ENCODE measurements around the gene C17orf67.

Gene C17orf67, protein sequence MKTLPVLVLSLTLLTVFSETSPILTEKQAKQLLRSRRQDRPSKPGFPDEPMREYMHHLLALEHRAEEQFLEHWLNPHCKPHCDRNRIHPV

GRCh38 chr17:56833809-56834379, at the start of gene C17orf67, which contains the start of gene DGKE:
Gene C17orf67, minus strand, starts transcription at chr17:56833920. Its CDS starts 18,110 bp downstream, at chr17:56815810.
Gene DGKE, plus strand, starts transcription at chr17:56834151. Its CDS starts 645 bp downstream, at chr17:56834796.
- peak; percentile 96 for DNase-seq

DNA sequence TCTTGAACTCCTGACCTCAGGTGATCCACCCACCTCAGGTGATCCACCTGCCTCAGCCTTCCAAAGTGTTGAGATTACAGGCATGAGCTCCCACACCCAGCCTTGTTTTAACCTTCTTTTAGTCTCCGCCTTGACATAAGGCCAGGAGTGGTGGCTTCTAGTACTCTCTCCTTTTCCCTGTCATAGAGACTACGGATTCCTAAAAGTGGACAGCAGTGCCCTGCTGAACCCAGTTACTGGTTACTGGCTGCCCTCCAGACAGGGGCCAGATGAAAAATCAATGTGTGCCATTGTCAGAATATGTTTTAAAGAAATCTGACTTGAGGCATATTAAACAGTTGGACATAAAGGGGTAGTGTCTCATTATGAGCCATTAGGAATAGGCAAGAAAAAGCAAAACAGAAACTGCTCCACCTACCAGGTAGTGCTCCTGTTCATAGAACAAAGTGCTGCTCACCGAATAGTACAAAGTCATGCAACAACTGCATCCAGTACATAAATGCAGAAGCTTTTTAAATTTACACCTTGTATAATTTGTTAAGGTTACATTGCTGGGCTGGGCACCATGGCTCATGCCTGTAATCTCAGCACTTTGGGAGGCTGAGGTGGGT, 48.1 kb upstream of the C17orf67 start:
- no peak for DNase-seq

GRCh38 chr17:56880571-56880970, 46.9 kb upstream of the C17orf67 start:
- DNase-seq: no peak

DNA sequence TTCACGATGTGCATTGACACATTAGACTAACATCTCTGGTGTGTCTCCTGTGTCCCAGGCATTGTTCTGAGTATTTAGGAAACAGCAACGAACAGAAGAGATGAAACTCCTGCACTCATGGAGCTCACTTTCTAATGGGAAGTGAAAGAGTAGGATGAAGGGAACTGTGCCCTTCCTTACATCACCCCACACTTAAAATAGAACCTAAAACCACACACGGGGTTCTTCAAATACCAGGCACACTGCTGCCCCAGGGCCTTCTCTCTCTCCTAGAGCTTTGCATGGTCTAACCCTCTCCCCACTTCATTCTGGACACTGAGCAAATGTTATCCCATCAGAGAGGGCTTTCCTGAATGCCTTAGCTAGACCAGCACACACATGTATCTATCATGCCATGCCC, 46.4 kb upstream of the C17orf67 start:
- no peak for DNase-seq

- no peak for DNase-seq
Measured at GRCh38 chr17:56879280-56879679, 45.6 kb upstream of the C17orf67 start.

GRCh38 chr17:56876766-56877179, 43.1 kb upstream of the C17orf67 start:
- DNase-seq: no peak

- no peak for DNase-seq
Measured at GRCh38 chr17:56870081-56870651, 36.4 kb upstream of the C17orf67 start.

DNA sequence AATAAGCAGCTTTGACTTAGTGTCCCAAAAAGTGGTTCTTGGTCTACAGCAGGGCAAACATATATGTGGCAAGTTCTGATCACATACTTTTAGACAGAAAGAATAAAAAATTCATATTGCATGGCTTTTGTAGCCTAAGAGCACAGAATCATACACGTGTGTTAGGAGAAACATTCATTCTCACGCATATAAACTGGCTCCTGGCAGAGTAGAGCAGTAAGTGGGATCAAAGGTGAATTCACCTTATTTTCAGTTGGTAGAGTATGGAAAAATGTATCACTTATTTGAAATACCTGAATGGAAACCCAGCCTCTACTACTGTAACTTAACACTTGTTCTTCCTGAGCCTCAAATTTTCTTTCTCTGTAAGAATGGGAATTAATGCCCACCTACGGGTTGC, 35.0 kb upstream of the C17orf67 start:
- no peak for DNase-seq

- DNase-seq: no peak
Measured at GRCh38 chr17:56867948-56868376, 34.2 kb upstream of the C17orf67 start.

DNA sequence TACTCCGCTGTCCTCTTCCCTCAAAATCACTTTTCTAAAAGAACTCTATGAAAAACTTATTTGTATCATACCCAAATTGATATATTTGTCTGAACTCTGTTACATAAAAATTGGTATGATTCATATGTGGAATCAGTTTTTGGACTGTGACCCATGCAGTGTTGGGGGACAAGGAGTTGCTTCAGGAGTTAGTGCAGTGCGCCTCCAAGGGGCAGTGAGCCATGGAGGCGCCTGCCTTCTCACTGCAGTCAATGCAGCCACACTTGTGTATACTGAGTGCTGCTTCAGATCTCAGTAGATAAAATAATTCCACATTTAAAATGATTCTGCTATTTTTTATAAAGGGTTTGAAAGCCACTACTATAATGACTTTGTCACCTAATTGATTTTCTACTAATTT, 32.8 kb upstream of the C17orf67 start:
- DNase-seq: no peak

DNA sequence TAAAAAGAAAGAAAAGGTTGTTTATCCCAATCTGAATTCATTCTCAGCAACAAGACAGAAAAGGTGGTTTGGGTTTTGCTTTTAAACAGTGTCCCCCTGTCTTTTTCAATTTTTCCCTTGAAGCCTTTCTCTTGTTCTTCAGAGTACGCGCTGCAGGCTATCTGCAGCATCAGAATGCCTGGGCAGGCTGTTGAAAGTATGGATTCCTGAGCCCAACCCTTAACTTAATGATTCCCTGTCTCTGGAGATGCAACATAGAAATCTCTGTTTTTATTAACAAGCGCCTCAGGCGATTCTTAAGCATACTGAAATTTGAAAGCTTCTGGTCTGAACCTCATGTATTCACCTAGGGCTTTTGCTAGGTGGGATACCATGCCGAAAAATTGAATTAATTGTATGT, 32.4 kb upstream of the C17orf67 start:
- no peak for DNase-seq

DNA sequence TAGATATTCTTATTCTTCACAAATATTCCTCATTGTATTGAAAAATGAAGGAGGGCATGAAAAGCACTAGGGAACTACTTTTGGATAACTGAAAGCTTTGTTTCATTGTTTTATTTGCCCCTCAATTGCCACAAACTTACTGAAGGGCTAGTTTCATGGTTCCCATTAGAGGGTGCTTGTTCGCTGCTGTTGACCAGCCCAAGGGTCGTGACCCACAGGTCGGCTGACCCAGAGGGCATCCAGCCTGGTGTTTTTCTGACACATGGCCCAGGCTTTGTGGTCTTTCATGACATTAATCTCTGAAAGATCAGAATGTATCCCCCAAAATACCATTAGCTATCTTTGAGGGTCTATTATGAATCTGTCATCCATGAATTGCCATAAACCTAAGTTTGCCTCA, 30.3 kb upstream of the C17orf67 start:
- DNase-seq: no peak

DNA sequence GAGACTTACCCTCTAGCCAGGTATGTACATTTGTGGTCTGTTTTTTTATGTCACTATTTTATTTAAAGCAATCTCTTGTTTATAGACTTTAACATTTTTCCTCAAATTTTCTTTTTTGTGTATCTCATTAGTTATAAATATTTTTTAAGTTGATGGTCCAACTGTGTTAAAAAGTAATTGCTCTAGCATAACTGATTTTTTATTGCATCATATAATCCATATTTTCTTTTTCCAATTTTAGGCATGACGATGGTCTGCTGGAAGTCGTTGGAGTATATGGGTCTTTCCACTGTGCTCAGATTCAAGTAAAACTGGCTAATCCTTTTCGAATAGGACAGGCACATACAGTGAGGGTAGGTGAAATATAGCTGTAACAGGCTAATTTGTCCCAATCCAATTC, 28.2 kb upstream of the C17orf67 start:
- DNase-seq: no peak

DNA sequence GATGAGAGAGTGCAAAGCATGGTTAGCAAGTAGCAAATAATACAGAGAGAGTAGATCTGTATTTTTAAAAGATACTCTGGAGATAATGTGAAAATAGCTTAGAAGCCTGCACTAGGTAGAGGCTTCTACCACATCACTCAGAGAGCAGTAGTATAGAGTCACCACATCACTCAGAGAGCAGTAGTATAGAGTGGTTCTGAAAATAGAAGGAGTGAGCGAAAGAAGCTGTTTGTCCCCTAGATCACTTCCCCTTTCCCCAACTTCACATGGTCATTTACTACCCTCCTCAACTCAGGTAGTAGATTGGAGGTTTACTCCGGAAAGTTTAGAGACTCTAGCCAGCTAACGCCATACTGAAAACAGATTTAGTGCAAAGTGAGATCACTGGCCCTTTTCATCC, 17.3 kb upstream of the C17orf67 start:
- DNase-seq: no peak

DNA sequence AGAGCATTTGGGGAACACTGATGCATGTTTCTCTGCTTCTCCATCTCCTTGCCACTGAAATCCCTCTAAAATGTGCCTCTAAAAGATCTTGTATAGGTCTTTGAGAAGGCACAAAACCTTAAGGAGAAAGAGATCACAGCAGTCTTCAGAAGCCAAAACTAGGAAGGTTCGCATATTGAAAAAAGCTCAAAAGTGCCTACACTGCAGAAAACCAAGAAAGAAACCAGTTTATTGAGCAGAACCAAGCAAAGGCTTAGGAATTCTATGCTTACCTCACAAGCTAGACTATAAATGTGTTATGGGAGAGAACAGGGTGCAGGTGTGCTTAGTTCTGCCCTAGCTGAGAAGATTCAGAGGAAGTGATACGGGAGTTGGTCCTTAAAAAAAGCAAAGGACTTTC, 16.9 kb upstream of the C17orf67 start:
- no peak for DNase-seq

DNA sequence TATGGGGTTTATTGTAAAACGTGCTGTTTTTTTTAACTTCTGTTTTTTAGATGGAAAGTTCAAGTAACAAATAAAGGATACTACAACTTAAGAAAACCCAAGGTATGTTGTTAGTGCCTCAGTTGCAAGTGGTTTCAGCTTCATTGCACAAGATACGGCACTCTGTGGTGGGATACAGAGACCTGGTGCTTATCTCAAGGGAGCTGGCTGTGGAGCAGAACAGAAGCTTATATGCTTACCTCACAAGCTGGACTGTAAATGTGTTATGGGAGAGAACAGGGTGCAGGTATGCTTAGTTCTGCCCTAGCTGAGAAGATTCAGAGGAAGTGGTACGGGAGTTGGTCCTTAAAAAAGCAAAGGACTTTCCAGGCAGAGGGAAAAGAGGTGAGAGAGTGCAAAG, 15.4 kb upstream of the C17orf67 start:
- DNase-seq: no peak

- no peak for DNase-seq
Measured at GRCh38 chr17:56847106-56847505, 13.4 kb upstream of the C17orf67 start.

DNA sequence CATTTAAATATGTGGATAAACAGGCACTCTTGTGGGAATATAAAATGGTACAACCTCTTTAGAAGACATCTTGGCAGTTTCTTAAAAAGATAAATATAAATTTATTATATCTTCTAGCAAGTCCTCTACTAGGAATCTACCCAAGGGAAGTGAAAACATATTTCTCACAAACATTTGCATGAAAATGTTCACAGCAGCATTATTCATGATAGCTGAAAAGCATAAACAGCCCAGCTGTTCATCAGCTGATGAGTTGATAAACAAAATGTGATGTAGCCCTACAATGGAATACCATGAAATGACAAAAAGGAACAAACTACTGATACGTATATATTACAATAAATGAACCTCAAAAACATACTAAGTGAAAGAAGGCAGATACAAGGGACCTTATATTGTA, 12.2 kb upstream of the C17orf67 start:
- no peak for DNase-seq

GRCh38 chr17:56842577-56842976, 8.9 kb upstream of the C17orf67 start:
- DNase-seq: no peak

DNA sequence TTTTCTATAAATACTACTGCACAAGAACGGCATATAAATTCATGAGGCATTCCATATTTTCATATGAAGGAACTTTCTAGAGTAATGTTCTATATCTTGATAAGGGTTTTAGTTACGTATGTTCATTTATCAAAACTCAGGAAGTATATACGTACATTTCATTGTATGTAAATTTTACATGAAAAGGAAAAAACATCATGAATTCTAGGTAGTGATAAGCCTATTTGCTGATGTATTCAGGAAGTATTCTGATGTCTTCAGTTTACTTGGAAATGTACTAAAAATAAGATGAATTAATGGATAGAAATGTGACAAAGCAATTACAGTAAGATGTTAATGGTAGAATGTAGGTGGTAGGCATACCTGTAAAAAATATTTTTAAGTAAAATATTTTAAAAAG, 5.0 kb upstream of the C17orf67 start:
- no peak for DNase-seq

GRCh38 chr17:56835264-56835585, 1.5 kb upstream of the C17orf67 start:
- no peak for DNase-seq

- peak; percentile 74 for DNase-seq
Measured at GRCh38 chr17:56834380-56835263, 902 bp upstream of the C17orf67 start.

DNA sequence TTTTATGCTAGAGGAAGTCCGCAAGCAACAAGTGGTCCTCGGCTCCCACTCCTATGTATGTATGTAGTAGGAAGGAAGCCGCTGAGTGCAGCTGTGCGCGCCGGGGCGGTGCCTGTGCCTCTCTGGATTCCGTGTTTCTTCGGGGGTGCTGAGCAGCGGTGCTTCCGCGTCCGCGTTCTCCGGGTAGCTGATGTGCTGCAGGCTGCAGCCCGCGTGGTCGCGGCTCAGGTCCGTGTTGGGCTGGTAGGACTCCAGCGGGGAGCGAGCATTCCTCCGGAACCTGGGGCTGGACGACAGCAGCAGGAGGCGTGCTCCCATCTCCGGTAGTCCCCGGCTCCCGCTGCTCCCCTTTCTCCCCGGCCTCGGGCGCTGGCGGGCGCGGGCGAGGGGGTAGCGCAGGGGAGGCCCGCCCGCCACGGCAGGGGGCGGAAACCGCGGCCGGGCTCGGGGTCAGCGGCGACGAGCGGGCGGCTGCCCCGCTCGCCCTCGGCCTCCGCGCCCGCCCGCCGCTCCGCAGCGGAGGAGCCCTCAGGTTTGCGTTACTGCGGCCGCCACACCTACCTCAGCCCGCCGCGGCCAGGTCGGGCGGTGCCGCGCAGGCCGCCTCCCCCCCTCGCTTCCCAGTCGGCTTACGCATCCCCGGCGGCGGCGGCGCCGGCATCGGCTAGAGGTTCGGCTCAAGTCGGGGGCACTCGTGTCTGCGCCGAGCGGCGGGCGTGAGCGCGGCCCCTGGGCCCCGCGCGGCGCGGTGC, 487 bp downstream of the C17orf67 start:
- DNase-seq: peak; percentile 90

Measured in NCI-H146 (cell line).